ENCODE measurements around the gene GALNT2.

The GALNT2 gene

DNA sequence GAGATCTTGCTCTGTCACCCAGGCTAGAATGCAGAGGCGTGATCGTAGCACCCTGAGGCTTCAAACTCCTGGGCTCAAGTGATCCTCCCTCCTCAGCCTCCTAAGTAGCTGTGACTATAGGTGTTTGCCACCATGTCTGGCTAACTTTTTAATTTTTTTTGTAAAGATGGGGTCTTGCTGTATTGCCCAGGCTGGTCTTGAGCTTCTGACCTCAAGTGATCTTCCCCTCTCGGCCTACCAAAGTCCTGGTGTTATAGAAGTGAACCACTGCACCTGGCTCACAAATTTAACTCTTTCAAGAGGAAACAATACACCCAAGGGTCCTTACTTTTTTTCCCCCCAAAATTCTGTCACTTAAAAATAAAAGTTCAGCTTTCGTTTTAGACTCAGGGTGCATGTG lies 62.3 kb downstream of the GALNT2 start:
- Histone ChIP-seq H2AFZ (no peak overlapping the region), H3K36me3 (ENCODE audit: control insufficient read depth, insufficient read depth, low read length) (no peaks in the 10 kb centered on the region), H3K9me3 (ENCODE audit: control insufficient read depth, low read length) (no peaks in the 10 kb centered on the region), H3K4me2 (ENCODE audit: low read length) (no peak overlapping the region), H3K4me3 (ENCODE audit: low read depth, low read length) (no peak overlapping the region), H3K27ac (no peak overlapping the region), H3K4me1 (no peaks in the 10 kb centered on the region), H3K9ac (no peak overlapping the region), H3K27me3 (ENCODE audit: control insufficient read depth, insufficient read depth, low read length) (no peaks in the 10 kb centered on the region), H3K79me2 (no peaks in the 10 kb centered on the region)
- TF ChIP-seq, protein P1, sequence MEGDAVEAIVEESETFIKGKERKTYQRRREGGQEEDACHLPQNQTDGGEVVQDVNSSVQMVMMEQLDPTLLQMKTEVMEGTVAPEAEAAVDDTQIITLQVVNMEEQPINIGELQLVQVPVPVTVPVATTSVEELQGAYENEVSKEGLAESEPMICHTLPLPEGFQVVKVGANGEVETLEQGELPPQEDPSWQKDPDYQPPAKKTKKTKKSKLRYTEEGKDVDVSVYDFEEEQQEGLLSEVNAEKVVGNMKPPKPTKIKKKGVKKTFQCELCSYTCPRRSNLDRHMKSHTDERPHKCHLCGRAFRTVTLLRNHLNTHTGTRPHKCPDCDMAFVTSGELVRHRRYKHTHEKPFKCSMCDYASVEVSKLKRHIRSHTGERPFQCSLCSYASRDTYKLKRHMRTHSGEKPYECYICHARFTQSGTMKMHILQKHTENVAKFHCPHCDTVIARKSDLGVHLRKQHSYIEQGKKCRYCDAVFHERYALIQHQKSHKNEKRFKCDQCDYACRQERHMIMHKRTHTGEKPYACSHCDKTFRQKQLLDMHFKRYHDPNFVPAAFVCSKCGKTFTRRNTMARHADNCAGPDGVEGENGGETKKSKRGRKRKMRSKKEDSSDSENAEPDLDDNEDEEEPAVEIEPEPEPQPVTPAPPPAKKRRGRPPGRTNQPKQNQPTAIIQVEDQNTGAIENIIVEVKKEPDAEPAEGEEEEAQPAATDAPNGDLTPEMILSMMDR (IDR thresholded peaks at IDR 0.05): no peak

DNA sequence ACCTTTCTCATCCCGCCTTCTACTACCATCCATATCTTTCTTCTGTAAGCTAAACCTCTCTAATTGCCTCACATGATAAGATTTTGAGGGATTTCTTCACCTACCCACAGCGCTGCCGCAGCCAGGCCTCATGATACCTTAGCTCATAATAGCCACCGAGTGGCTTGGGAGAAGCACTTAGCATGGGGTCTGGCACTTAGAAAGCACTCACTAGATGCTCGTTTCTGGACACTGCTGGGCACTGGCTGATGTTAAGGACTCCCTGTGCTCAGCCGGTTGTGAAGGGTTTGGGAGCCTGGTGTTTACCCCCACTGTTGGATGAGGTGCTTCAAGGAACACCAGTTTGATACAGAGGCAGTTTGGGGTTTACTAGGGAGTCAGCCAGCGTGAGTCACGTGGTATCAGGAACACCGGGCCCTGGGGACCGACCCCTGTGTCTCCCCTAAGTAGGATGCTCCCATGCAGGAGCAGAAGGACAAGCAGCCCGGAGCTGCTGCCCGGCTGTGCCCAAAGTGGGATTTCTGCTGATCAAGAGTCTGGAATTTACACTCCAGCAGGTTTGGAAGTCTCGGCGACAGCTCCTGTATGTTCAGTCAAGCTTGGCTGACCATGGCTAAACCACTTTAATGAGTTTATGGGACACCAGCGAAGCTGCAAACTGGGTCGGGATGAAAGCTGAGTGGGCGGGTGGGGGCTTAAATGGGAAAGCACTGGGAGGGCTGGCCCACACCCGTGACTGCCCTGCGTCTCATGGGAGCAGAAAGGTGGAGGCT lies 63.3 kb downstream of the GALNT2 start:
- no peaks in the 10 kb centered on the region for H3K79me2 ChIP-seq
- H3K36me3 ChIP-seq (ENCODE audit: control insufficient read depth, insufficient read depth, low read length): no peaks in the 10 kb centered on the region
- no peak overlapping the region for H3K4me2 ChIP-seq (ENCODE audit: low read length)
- no peak overlapping the region for H3K4me3 ChIP-seq (ENCODE audit: low read depth, low read length)
- no peak overlapping the region for H3K9ac ChIP-seq
- H2AFZ ChIP-seq: no peak overlapping the region
- no peaks in the 10 kb centered on the region for H3K27me3 ChIP-seq (ENCODE audit: control insufficient read depth, insufficient read depth, low read length)
- H3K27ac ChIP-seq: no peak overlapping the region
- TF ChIP-seq, protein P1 (IDR thresholded peaks at IDR 0.05): no peak
- no peaks in the 10 kb centered on the region for H3K4me1 ChIP-seq
- no peaks in the 10 kb centered on the region for H3K9me3 ChIP-seq (ENCODE audit: control insufficient read depth, low read length)

DNA sequence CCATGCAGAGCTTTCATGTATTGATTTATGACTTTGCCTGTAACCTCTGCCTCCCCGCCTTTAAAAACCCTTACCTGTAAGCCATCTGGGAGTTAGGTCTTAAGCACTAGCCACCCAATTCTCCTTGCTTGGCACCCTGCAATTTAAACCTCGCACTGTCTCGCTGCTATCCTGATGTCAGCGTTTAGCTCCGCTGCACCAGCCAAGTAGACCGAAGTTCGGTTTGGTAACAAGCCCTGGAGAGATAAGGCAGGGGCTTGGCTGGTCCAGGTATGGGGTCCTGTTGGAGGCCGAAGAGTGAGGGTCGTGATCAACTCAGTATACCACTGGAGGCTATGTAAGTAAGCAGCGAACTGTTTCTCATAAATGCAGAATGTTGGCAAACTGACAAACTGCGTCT lies 64.4 kb downstream of the GALNT2 start:
- TF ChIP-seq, protein P1 (IDR thresholded peaks at IDR 0.05): no peak
- Histone ChIP-seq H3K27me3 (ENCODE audit: control insufficient read depth, insufficient read depth, low read length) (no peaks in the 10 kb centered on the region), H3K27ac (no peak overlapping the region), H3K4me1 (no peaks in the 10 kb centered on the region), H3K9me3 (ENCODE audit: control insufficient read depth, low read length) (no peaks in the 10 kb centered on the region), H3K9ac (no peak overlapping the region), H3K4me3 (ENCODE audit: low read depth, low read length) (no peak overlapping the region), H3K36me3 (ENCODE audit: control insufficient read depth, insufficient read depth, low read length) (no peaks in the 10 kb centered on the region), H3K79me2 (no peaks in the 10 kb centered on the region), H2AFZ (no peak overlapping the region), H3K4me2 (ENCODE audit: low read length) (no peak overlapping the region)

DNA sequence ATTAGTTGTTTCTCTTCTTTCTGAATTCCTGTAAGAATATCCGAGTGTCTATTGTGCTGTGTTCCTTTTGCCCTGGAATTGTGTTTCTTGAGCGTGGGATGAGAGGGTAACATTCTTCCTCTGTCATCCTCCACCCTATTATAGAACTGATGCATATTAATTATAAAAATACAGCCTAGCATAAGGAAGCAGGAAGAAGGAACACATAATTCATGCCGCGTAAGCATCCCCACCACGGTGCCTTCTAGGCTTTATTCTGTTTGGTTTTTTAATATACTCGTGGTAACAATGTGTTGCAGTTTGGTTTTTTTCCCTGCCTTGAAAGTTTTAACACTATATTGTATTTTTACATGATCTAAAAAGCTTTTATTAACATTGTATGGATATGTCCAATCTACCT lies 65.7 kb downstream of the GALNT2 start:
- TF ChIP-seq, protein P1 (IDR thresholded peaks at IDR 0.05): no peak
- H3K27ac ChIP-seq: no peak overlapping the region
- no peak overlapping the region for H3K9ac ChIP-seq
- H3K79me2 ChIP-seq: no peaks in the 10 kb centered on the region
- no peak overlapping the region for H2AFZ ChIP-seq
- H3K36me3 ChIP-seq (ENCODE audit: control insufficient read depth, insufficient read depth, low read length): no peaks in the 10 kb centered on the region
- H3K9me3 ChIP-seq (ENCODE audit: control insufficient read depth, low read length): no peaks in the 10 kb centered on the region
- H3K4me3 ChIP-seq (ENCODE audit: low read depth, low read length): no peak overlapping the region
- H3K4me2 ChIP-seq (ENCODE audit: low read length): no peak overlapping the region
- H3K27me3 ChIP-seq (ENCODE audit: control insufficient read depth, insufficient read depth, low read length): no peaks in the 10 kb centered on the region
- no peaks in the 10 kb centered on the region for H3K4me1 ChIP-seq

DNA sequence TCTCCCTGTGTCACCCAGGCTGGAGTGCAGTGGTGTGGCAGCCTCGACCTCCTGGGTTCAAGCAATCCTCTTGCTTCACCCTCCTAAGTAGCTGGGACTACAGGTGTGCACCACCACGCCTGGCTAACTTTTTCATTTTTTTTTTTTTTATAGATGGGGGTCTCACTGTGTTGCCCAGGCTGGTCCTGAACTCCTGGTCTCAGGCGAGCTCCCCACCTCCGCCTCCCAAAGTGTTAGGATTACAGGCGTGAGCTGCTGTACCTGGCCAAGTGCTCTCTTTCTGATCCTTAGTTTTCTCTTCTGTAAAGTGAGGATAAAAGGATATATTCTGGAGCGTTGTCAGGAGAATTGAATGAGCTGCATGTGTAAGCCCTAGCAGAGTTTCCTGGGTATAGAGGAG lies 68.7 kb downstream of the GALNT2 start:
- Histone ChIP-seq H3K79me2 (peaks cover 12% of the 10 kb centered on the region), H3K36me3 (ENCODE audit: control insufficient read depth, insufficient read depth, low read length) (no peaks in the 10 kb centered on the region), H3K4me1 (no peaks in the 10 kb centered on the region), H2AFZ (no peak overlapping the region), H3K27ac (no peak overlapping the region), H3K4me2 (ENCODE audit: low read length) (no peak overlapping the region), H3K4me3 (ENCODE audit: low read depth, low read length) (no peak overlapping the region), H3K9ac (no peak overlapping the region), H3K27me3 (ENCODE audit: control insufficient read depth, insufficient read depth, low read length) (no peaks in the 10 kb centered on the region), H3K9me3 (ENCODE audit: control insufficient read depth, low read length) (no peaks in the 10 kb centered on the region)
- TF ChIP-seq, protein P1 (IDR thresholded peaks at IDR 0.05): no peak

Measured in parathyroid adenoma (tissue), 2 donors.